ENCODE results near the gene SUSD1. TPM values are rescaled to one million over a fixed set of nuclear protein-coding genes. Genes with fewer than 3 reads are reported as not detected.
A peak's percentile ranks its signal among the peaks of the same experiment; 100 is the strongest.

Gene SUSD1
- total and polyA plus RNA-seq, 2 donors from 2014 or later, result 11.0 to 19.8 TPM

DNA sequence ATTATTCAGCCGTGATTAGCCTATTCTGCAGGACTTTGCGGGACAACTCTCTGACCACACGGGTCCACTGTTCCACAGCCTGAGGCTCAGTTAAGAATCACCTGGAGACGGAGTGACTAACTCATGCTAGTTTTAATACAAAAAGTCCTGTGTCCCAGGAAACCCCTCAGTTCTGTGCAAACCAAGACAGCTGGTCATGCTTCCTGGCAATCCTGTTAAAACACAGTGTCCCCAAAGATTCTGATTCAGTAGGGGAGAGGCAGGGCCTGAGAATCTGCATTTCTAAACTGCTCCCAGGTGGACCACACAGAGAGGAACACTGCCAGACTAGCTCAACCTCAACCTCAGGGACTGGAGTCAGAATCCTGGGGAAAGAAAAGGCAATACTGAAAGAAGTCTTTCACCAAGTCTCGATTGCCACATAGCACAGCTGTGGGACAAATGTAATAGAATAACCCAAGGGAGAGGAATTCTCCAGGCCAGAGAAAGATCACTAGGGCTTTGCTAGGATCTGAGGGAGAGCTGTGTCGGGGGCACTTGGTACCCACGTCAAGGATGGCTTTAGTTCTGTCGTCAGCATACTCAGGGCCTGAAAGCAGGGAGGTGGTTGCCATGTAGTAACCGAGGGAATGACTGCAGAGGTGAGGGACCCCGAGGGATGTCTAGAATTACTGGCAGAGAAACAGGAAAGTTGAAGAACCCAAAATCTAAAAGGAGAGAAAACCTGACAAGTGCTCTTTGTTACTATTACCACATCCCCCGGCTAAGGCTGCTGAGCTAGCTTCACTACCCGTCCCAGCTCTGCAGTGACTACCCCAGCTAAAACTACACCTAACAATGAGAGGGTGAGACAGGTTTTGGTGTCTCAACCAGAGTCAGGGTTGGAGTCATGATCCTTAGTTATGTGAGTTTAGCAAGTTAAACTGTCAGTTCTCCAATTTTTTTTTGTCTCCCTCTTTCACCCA is 8.6 kb downstream of the SUSD1 start:
- H3K36me3 ChIP-seq (ENCODE audit: control insufficient read depth in 2 of 3, insufficient read depth in 3 of 3, low read length in 3 of 3), result no peaks in the 10 kb centered on the region
- DNase-seq (peak in 3 of 5 donors; percentile 52 to 79 (median 75)), FAIRE-seq (no peak)
- intact Hi-C loops (cut with DNase I), result no loop called here
- H3K4me3 ChIP-seq (ENCODE audit: low read length in 3 of 3), result peak overlapping the region in 1 of 3 donors; percentile 9
- no peak overlapping the region for H3K9ac ChIP-seq (ENCODE audit: low read length in 3 of 3)
- peaks cover 0 to 14% (median 4%) of the 10 kb centered on the region in 3 donors for H3K4me1 ChIP-seq (ENCODE audit: control insufficient read depth in 2 of 3, insufficient read depth in 2 of 3, low read depth in 1 of 3, low read length in 3 of 3)
- TF ChIP-seq, protein P1, sequence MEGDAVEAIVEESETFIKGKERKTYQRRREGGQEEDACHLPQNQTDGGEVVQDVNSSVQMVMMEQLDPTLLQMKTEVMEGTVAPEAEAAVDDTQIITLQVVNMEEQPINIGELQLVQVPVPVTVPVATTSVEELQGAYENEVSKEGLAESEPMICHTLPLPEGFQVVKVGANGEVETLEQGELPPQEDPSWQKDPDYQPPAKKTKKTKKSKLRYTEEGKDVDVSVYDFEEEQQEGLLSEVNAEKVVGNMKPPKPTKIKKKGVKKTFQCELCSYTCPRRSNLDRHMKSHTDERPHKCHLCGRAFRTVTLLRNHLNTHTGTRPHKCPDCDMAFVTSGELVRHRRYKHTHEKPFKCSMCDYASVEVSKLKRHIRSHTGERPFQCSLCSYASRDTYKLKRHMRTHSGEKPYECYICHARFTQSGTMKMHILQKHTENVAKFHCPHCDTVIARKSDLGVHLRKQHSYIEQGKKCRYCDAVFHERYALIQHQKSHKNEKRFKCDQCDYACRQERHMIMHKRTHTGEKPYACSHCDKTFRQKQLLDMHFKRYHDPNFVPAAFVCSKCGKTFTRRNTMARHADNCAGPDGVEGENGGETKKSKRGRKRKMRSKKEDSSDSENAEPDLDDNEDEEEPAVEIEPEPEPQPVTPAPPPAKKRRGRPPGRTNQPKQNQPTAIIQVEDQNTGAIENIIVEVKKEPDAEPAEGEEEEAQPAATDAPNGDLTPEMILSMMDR (IDR thresholded peaks at IDR 0.05; ENCODE audit: borderline replicate concordance, extremely low read depth, insufficient read depth), result peak; percentile 29
- peak overlapping the region; percentile 2 to 76 for H3K27ac ChIP-seq (ENCODE audit: low read depth in 2 of 2, low read length in 2 of 2)
- no peaks in the 10 kb centered on the region for H3K9me3 ChIP-seq (ENCODE audit: control insufficient read depth in 2 of 3, insufficient read depth in 1 of 3, low read length in 3 of 3)
- H3K27me3 ChIP-seq (ENCODE audit: control insufficient read depth, insufficient read depth, low read length), result no peaks in the 10 kb centered on the region

DNA sequence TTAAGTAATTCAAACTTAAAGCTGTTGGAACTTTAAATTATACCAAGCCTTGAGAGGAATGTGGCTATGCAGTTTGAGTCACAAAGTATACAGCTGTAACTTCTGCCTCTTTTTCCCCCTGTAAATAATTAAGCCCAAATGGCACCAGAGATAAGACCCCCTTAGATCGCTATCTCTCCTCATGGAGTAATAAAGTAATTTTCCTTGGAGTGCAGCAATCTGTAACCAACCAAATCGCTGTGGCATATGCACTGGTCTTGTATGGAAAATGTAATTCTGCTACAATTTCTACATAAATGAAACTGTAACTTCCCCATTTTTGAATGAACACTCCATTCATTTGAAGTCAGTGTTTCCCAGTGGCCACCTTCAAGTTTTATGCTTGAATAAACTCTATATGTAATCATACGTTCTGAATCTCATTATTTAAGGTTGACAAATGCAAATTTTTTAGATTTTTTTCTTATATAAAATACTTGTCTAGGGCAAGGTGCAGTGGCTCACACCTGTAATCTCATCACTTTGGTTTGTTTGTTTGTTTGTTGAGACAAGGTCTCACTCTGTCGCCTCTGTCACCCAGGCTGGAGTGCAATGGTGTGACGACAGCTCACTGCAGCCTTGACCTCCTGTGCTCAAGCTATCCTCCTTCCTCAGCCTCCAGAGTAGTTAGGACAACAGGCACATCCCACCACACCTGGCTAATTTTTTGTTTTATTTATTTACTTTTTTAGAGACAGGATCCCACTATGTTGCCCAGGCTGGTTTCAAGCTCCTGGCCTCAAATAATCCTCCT is 12.3 kb downstream of the SUSD1 start:
- no peaks in the 10 kb centered on the region for H3K9me3 ChIP-seq (ENCODE audit: control insufficient read depth in 2 of 3, insufficient read depth in 1 of 3, low read length in 3 of 3)
- TF ChIP-seq, protein P1 (IDR thresholded peaks at IDR 0.05; ENCODE audit: borderline replicate concordance, extremely low read depth, insufficient read depth), result no peak
- H3K27me3 ChIP-seq (ENCODE audit: control insufficient read depth, insufficient read depth, low read length), result no peaks in the 10 kb centered on the region
- H3K27ac ChIP-seq (ENCODE audit: low read depth in 2 of 2, low read length in 2 of 2), result no peak overlapping the region
- H3K9ac ChIP-seq (ENCODE audit: low read length in 3 of 3), result no peak overlapping the region
- intact Hi-C loops (cut with DNase I), result no loop called here
- FAIRE-seq (no peak), DNase-seq (peak in 2 of 5 donors; percentile 40 to 59)
- H3K4me3 ChIP-seq (ENCODE audit: low read length in 3 of 3), result no peak overlapping the region
- no peaks in the 10 kb centered on the region for H3K36me3 ChIP-seq (ENCODE audit: control insufficient read depth in 2 of 3, insufficient read depth in 3 of 3, low read length in 3 of 3)
- peaks cover 0 to 4% (median 0%) of the 10 kb centered on the region in 3 donors for H3K4me1 ChIP-seq (ENCODE audit: control insufficient read depth in 2 of 3, insufficient read depth in 2 of 3, low read depth in 1 of 3, low read length in 3 of 3)

DNA sequence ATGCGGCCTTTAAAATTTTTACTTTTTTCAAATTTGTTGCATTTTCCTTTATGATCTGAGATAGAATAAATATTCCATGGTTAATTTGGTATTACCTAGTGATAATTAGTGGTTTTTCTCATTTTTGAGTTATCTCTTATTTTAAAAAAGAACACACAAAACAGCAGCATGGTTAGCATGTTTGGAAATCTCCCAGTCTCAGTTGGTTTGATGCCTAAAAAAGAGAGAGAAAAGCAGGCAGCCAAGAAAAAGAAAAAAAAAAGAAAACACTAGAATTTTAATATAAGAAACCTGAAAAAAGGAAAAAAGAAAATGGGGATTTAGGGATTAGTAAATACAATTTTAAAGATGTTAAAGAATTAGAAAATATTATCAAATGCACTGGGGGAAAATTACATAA is 15.3 kb downstream of the SUSD1 start:
- H3K27me3 ChIP-seq (ENCODE audit: control insufficient read depth, insufficient read depth, low read length), result no peaks in the 10 kb centered on the region
- TF ChIP-seq, protein P1 (IDR thresholded peaks at IDR 0.05; ENCODE audit: borderline replicate concordance, extremely low read depth, insufficient read depth), result no peak
- DNase-seq (no peak), FAIRE-seq (no peak)
- no peaks in the 10 kb centered on the region for H3K4me1 ChIP-seq (ENCODE audit: control insufficient read depth in 2 of 3, insufficient read depth in 2 of 3, low read depth in 1 of 3, low read length in 3 of 3)
- no peak overlapping the region for H3K9ac ChIP-seq (ENCODE audit: low read length in 3 of 3)
- no peaks in the 10 kb centered on the region for H3K36me3 ChIP-seq (ENCODE audit: control insufficient read depth in 2 of 3, insufficient read depth in 3 of 3, low read length in 3 of 3)
- H3K4me3 ChIP-seq (ENCODE audit: low read length in 3 of 3), result no peak overlapping the region
- H3K9me3 ChIP-seq (ENCODE audit: control insufficient read depth in 2 of 3, insufficient read depth in 1 of 3, low read length in 3 of 3), result no peaks in the 10 kb centered on the region
- intact Hi-C loops (cut with DNase I), result no loop called here
- no peak overlapping the region for H3K27ac ChIP-seq (ENCODE audit: low read depth in 2 of 2, low read length in 2 of 2)

Measured in kidney (tissue), 14 donors.